Body of pancreas (tissue), 4 donors: ENCODE data around the gene PTGDS. TPM values are rescaled to one million over a fixed set of nuclear protein-coding genes. Genes with fewer than 3 reads are reported as not detected.
A peak's percentile ranks its signal among the peaks of the same experiment; 100 is the strongest.

Experiments used
- ATAC-seq: fragments of 150-250 bp; one replicate; pipeline ENCODE4 v1.9.1; 2016
- DNase-seq, 4 donors: peaks; one replicate each; pipeline ENCODE4 v3.0.0-alpha.2; 2019
- H3K27ac ChIP-seq, 4 donors: fragments of 200-600 bp; sonication (generic); 1 replicate in 3 of 4; 2 replicates in 1 of 4; pipeline versions ENCODE4 v1.5.1 to v1.6.1; 2016 to 2019; ENCODE audit warnings: mild to moderate bottlenecking in 1 of 4, mixed read lengths in 1 of 4, moderate library complexity in 1 of 4
- H3K27me3 ChIP-seq, 2 donors: fragments of 200-600 bp; sonication (generic); one replicate each; pipeline ENCODE4 v1.6.0; 2016; ENCODE audit warnings: mild to moderate bottlenecking in 1 of 2
- H3K36me3 ChIP-seq, 2 donors: fragments of 200-600 bp; sonication (generic); replicated peaks in 1 of 2; 2 replicates each; pipeline ENCODE4 v1.5.1; 2016; ENCODE audit warnings: low read depth in 2 of 2; ENCODE audit not compliant: insufficient read depth in 1 of 2
- H3K4me1 ChIP-seq: fragments of 200-600 bp; sonication (generic); one replicate; pipeline ENCODE4 v1.6.0; 2016
- H3K4me3 ChIP-seq, 2 donors: fragments of 200-600 bp; sonication (generic); 1 replicate in 1 of 2; 2 replicates in 1 of 2; pipeline ENCODE4 v1.5.1; 2016 to 2019
- H3K9me3 ChIP-seq, 3 donors: fragments of 200-600 bp; sonication (generic); 1 replicate in 2 of 3; 2 replicates in 1 of 3; pipeline ENCODE4 v1.5.1; 2016
- POLR2A ChIP-seq, 3 donors: fragments of 450-650 bp; IDR thresholded peaks; one replicate each; pipeline ENCODE4 v1.6.1; 2016; ENCODE audit warnings: antibody characterized with exemption in 3 of 3, mild to moderate bottlenecking in 2 of 3
- WGBS, 2 donors: methylation state at CpG; one replicate each; pipeline ENCODE4 v1.1.5; 2017; 5-methylcytosine and 5-hydroxymethylcytosine counted together
- intact Hi-C: fragments of 100-400 bp; cut with DNase I; formaldehyde crosslinking; loops from one replicate; pipeline ENCODE4 v1.15.1; 2023
- total RNA-seq, 2 donors: library from RNA; depleted of rRNA; stranded (reverse); fragments of >200 nt; gene quantifications; one replicate each; pipeline ENCODE4 v1.1.0, GENCODE V29; 2016
- TF ChIP-seq, protein P1 (sequence below), 7 experiments: fragments of 450-650 bp in 4 of 7; fragments of 200-600 bp in 3 of 7; sonication (generic) in 3 of 7; IDR thresholded peaks; one replicate each; pipeline ENCODE4 v1.5.1; 2016 to 2019; ENCODE audit warnings: antibody characterized with exemption in 7 of 7

Gene PTGDS
- total RNA-seq, 2 donors from 2014 or later, result 17.8 to 48.0 TPM

DNA sequence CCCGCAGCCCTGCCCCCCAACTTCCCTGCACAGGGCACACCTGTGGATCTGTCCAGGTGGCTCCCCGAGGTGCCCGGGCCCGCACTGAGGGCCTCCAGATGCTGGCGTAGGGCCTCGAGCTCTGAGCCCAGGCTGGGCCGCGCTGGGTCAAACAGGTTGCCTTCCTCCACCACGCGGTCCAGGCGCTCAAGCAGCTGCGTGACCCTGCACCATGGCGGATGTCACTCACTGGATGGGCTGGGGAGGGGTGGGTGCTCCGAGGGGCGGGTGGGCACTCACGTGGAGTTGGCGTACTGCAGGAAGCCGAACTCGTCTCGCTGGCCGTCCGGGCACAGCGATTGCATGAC is 45.3 kb downstream of the PTGDS start:
- Histone ChIP-seq H3K4me3 (no peak overlapping the region), H3K27me3 (no peaks in the 10 kb centered on the region), H3K9me3 (no peaks in the 10 kb centered on the region), H3K36me3 (no peaks in the 10 kb centered on the region), H3K4me1 (peaks cover 26% of the 10 kb centered on the region), H3K27ac (no peak overlapping the region)
- intact Hi-C loops, result loop anchor here (5.0 kb wide), 1 partner anchor 70 kb away; the partner anchor contains the start of gene LCN12
- WGBS, 2 donors, result 93 to 97% methylated on average over 16 to 22 of the region's 23 CpGs
- TF ChIP-seq, protein P1, sequence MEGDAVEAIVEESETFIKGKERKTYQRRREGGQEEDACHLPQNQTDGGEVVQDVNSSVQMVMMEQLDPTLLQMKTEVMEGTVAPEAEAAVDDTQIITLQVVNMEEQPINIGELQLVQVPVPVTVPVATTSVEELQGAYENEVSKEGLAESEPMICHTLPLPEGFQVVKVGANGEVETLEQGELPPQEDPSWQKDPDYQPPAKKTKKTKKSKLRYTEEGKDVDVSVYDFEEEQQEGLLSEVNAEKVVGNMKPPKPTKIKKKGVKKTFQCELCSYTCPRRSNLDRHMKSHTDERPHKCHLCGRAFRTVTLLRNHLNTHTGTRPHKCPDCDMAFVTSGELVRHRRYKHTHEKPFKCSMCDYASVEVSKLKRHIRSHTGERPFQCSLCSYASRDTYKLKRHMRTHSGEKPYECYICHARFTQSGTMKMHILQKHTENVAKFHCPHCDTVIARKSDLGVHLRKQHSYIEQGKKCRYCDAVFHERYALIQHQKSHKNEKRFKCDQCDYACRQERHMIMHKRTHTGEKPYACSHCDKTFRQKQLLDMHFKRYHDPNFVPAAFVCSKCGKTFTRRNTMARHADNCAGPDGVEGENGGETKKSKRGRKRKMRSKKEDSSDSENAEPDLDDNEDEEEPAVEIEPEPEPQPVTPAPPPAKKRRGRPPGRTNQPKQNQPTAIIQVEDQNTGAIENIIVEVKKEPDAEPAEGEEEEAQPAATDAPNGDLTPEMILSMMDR (IDR thresholded peaks at IDR 0.05), result no peak
- no peak for TF ChIP-seq POLR2A (IDR thresholded peaks at IDR 0.05)
- no peak for DNase-seq
- no peak for ATAC-seq

DNA sequence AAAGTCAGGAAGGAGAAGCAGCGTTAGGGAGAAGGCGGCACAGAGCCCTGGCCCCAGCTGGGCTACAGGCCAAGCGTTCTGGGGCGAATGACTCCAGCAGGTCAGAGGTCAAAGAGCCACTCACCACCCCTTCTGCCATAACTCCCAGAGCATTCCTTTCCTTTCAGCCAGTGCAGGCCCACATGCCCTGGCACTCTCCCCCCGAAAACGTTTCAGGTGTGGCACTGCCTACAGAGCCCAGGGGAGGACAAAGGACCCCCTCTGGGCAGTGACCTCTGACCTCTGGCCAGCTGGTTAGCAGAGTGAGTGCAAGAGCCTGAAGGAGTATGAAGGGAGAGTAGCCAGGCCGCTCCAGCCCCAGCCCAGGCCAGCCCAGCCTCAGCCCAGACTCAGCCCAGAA is 45.9 kb downstream of the PTGDS start:
- Histone ChIP-seq H3K9me3 (no peaks in the 10 kb centered on the region), H3K27ac (no peak overlapping the region), H3K4me3 (no peak overlapping the region), H3K4me1 (peaks cover 27% of the 10 kb centered on the region), H3K36me3 (no peaks in the 10 kb centered on the region), H3K27me3 (no peaks in the 10 kb centered on the region)
- ATAC-seq (no peak), DNase-seq (no peak)
- WGBS, 2 donors, result 84 to 87% methylated on average over 6 to 7 of the region's 7 CpGs
- intact Hi-C loops, result loop anchor here (5.0 kb wide), 1 partner anchor 71 kb away; the partner anchor contains the start of gene LCN12
- TF ChIP-seq, protein P1 (IDR thresholded peaks at IDR 0.05), result no peak
- TF ChIP-seq POLR2A (IDR thresholded peaks at IDR 0.05), result no peak

DNA sequence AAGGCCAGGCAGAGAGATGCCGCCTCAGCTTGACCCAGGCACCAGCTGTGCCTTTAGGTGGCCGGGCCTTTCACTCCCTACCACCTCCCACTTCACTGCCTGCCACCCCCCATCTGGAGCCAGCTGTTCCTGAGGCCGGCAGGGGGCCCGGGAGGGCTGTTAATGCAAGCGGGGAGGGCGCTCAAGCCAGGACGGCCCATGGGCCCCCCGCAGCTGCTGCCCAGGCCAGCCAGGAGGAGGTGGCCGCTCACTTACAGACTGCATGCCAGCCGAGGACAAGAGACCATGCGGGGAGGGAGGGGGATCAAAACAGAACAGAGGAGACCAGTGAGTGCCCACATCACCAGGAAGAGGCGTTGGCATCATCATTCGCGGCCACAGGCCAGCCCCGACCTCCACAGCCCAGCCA is 46.3 kb downstream of the PTGDS start:
- TF ChIP-seq, protein P1 (IDR thresholded peaks at IDR 0.05), result no peak
- TF ChIP-seq POLR2A (IDR thresholded peaks at IDR 0.05), result no peak
- no peak overlapping the region for H3K27ac ChIP-seq
- H3K4me3 ChIP-seq, result no peak overlapping the region
- H3K9me3 ChIP-seq, result no peaks in the 10 kb centered on the region
- ATAC-seq (no peak), DNase-seq (no peak)
- H3K4me1 ChIP-seq, result peaks cover 30% of the 10 kb centered on the region
- H3K27me3 ChIP-seq, result no peaks in the 10 kb centered on the region
- intact Hi-C loops, result loop anchor here (5.0 kb wide), 1 partner anchor 71 kb away; the partner anchor contains the start of gene LCN12
- no peaks in the 10 kb centered on the region for H3K36me3 ChIP-seq
- 83 to 93% methylated on average over 8 to 12 of the region's 15 CpGs for WGBS, 2 donors

DNA sequence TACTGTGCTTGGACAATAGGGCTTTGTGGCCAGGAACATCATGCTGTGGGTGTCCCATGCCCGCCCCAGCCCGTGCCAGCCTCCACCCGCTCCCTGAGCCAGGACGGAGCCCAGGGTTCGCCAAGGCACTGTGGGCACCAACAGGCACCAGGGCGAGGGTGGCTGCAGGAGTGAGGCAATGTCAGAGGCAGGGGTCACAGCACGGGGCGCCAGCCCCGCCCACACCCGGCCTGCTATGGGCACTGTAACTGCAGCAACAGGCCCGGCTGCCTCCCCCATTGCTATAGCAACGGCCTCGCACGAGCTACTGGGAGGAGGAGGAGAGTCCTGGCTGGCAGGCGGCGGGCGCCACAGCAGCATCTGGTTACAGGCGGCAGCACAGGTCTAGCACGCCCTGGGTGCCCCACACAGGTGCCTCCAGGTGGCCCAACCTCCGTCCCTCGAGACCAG is 48.2 kb downstream of the PTGDS start:
- DNase-seq (peak; percentile 51 to 84 (median 79)), ATAC-seq (peak; percentile 9)
- intact Hi-C loops, result no loop called here
- H3K27ac ChIP-seq, result peak overlapping the region in 3 of 4 donors; percentile 4 to 57 (median 12)
- 51 to 56% methylated on average over 10 to 17 of the region's 21 CpGs for WGBS, 2 donors
- H3K27me3 ChIP-seq, result no peaks in the 10 kb centered on the region
- H3K9me3 ChIP-seq, result no peaks in the 10 kb centered on the region
- TF ChIP-seq, protein P1 (IDR thresholded peaks at IDR 0.05), result no peak
- no peak for TF ChIP-seq POLR2A (IDR thresholded peaks at IDR 0.05)
- peaks cover 41% of the 10 kb centered on the region for H3K4me1 ChIP-seq
- H3K4me3 ChIP-seq, result no peak overlapping the region
- H3K36me3 ChIP-seq, result no peaks in the 10 kb centered on the region

DNA sequence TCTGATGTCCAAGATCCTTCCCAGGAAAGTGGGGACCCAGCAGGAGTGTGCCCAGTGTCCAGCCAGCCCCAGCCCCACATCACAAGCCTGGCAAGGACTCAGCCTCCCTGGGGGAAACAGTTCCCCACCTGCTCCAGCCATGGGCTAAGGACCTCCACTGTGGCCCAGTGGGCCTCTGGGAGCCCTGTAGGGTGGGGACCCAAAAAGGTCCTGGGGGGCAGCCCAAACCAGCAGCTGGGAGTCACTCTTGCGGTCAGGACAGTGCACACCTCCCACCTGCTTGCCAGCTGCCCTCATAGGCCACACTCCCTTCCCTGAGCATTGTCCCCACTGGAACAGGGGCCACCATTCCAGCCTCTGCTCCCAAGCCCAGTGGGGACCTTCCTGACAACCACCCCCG is 49.1 kb downstream of the PTGDS start:
- H3K27ac ChIP-seq, result peak overlapping the region; percentile 20 to 68 (median 48)
- H3K36me3 ChIP-seq, result no peaks in the 10 kb centered on the region
- 80 to 88% methylated on average over 2 of the region's 2 CpGs for WGBS, 2 donors
- intact Hi-C loops, result no loop called here
- TF ChIP-seq, protein P1 (IDR thresholded peaks at IDR 0.05), result no peak
- no peak for TF ChIP-seq POLR2A (IDR thresholded peaks at IDR 0.05)
- DNase-seq (no peak), ATAC-seq (no peak)
- H3K4me1 ChIP-seq, result peaks cover 41% of the 10 kb centered on the region
- H3K9me3 ChIP-seq, result no peaks in the 10 kb centered on the region
- H3K27me3 ChIP-seq, result no peaks in the 10 kb centered on the region
- no peak overlapping the region for H3K4me3 ChIP-seq
